ENCODE measurements around the gene DHX35.

- TF ChIP-seq EZH2 (IDR thresholded peaks at IDR 0.05; ENCODE audit: insufficient read depth, poor library complexity, severe bottlenecking) (no peak), EZH2phosphoT487 (IDR thresholded peaks at IDR 0.05; ENCODE audit: insufficient read depth, low read depth) (no peak)
Measured at GRCh38 chr20:39049684-39050554, 87.8 kb downstream of the DHX35 start.

Measured in GM23248 (cell line).